GM18517 (cell line): ENCODE data around the gene OXSM.

Experiments used
- ATAC-seq: cut with Tn5 transposase; IDR thresholded peaks from one replicate; pipeline ENCODE4 v1.9.1; 2021; ENCODE audit warnings: mild to moderate bottlenecking, moderate library complexity; ENCODE audit not compliant: unreplicated experiment

OXSM gene

DNA sequence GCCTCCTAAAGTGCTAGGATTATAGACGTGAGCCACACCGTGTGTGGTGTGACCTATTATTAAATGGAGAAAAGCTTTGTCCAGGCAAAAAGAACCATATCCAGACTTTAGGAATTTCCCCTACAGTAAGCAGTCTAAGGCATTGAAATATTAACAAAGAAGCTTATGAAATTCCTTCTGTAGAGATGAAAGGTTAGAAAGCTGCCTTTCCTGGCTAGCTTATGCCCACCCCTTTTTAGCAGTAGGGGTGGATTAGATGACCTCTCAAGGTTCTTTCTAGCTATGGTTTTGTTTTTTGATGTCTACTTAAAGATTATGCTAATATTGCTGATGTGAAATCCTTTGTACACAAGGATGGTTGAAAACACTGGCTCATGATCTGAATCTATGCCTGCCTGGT lies 13.9 kb downstream of the OXSM start:
- ATAC-seq = no peak

DNA sequence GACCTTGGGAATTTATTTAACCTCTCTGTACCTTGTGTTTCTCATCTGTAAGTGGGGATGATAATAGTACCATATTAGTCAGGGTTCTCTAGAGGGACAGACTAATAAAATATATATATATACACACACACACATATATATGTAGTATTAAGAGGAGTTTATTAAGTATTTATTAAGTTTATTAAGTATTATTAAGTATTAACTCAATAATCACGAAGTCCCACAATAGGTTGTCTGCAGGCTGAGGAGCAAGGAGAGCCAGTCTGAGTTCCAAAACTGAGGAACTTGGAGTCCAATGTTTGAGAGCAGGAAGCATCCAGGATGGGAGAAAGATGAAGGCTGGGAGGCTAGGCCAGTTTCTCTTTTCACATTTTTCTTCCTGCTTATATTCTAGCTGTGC lies 14.8 kb downstream of the OXSM start:
- ATAC-seq = no peak

DNA sequence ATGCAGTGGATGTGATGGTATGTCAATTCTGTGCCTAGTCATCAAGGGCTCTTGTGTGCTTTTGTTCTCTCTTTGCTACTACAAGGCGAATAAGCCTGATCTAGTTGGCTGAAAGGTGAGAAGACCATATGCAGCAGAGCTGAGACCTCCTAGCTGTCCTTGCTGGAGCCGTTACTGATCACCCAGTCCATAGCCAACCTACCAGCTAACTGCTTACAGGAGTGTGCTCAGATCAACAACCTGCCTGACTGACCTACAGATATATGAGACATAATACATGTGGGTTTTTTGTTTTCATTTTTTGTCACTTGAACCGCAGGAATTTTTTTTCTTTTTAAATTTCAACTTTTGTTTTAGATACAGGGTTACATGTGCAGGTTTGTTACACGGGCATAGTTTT lies 22.8 kb downstream of the OXSM start:
- ATAC-seq = no peak

DNA sequence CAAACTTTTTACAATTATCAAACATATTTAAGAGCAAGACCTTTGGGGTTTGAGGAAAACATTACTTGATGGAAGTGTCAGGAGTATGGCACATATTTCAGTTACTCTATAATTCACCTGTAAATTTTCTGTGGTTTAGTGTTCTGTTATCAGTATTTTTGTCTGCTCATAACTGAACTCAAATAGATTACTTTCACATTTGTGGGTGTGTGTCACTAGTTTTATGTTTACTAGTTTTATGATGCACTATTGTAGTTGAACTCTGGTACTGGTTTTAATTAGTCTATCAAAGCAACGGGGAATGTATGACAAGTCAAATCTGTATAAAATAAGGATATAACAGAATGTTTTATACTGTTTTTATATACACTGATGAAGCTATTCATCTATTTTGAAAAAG lies 27.2 kb downstream of the OXSM start:
- no peak for ATAC-seq

DNA sequence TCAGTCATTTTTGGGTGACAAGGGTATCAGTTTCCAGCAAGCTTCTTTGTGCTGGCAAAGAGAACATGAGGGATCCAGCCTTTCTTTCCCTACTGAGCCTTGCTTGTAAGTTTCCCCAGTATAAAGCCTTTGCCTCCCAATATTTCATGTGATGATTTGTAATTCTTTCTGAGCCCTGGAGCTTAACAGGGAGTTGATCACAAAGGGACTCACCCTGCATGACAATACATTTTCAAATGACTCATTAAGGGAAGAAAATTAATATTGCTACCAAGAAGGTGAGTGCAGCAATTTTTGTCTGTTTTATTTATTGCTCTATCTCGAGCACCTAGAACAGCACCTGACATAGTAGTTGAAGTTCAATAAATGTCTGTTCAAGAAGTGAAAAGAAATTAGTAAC lies 27.7 kb downstream of the OXSM start:
- no peak for ATAC-seq

DNA sequence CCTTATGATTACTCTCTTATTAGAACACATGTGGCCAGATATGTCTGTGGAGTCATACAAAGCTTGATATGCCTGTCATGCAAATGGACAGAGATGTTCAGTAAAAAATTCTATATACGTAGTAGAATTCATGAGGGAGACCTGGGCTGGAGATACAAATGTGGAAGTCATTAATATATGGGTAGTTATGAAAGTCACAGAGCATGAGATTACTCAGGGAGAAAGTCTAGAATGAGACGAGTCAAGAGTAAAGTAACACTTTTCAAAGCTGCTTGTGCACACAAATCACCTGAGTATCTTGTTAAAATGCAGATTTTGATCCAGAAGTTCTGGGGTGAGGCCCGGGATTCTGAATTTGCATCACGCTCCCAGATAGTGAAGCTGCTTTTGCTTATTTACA lies 28.4 kb downstream of the OXSM start:
- ATAC-seq = no peak

DNA sequence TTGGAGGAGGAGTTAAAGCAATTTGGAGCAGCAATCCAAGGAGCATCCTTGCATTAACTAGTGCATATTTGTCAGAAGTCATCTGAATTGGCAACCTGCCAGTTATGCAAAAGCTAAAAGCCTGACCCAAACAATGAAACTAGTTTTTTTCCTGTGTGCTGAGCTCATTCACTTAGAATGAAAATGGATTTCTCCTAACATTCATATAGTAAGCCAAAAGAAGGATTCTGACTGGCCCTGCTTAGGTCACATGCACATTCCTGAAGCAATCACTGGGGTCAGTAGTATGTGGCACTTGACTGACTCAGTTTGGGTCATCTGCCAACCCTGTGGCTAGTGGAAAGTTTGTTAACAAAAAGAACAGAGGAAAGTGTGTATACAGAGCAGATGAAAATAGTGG lies 30.5 kb downstream of the OXSM start:
- ATAC-seq = no peak

DNA sequence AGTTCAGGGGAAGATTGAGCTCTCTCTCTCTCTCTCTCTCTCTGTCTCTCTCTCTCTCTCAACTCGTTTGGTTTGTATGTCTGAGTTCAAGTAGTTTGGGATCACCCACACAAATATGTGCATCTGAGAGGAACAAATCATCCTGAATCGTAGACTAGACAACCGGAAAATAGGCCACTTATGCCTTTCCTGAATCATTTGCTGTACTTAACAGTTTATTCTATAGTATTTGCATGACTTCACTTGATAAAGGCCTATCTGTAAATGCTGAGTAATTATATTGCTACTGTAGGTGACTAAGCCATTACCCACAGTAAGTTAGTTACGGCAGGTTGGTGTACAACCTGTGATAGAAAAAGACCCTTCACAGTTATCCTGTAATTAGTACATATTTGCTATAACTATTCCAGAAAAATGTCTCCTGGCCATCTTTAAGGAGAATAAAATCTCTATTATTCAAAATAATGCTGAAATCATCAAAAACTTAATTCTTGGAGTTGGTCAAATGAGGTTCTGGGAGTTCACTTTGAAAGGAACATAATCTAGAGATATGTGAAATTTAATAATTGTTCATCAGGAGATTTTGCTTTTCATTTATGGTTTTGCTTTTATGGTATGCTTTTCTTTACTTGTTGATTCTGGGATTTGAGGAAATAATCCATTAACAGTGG lies 31.1 kb downstream of the OXSM start:
- no peak for ATAC-seq

DNA sequence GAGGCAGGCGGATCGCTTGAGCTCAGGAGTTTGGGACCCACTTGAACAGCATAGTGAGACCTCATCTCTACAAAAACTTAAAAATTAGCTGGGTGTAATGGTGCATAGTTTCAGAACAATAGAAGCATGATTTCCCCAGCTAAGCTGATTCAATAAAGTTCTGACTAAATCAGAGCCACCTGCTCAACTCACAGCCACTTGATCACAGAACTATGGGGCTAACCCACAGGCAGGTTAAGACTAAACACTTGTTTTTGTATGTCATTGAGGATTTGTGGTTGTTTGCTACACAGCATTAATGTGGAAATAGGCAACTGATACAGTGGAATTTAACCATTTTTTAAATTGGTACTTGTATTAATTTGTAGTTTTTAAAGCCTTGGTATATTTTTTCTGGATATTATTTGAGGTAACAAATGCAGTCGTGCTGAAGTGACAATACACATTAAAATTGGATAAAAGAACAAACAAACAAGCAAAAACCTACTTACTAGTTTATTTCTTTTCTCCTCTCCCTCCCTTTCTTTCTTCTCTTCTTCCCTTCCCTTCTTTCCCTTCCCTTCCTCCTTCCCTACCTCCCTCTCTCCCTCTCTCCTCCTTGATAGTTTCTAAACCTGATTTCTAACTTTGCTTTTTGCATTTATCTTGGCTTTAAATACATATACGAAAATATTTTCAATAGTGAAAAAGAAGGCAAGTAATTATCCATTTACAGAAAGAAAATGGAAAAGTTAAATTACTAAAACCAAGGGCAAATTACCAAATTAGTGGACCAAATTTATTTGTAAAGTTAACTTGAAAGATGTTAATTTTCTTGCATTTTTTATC lies 32.1 kb downstream of the OXSM start:
- no peak for ATAC-seq

DNA sequence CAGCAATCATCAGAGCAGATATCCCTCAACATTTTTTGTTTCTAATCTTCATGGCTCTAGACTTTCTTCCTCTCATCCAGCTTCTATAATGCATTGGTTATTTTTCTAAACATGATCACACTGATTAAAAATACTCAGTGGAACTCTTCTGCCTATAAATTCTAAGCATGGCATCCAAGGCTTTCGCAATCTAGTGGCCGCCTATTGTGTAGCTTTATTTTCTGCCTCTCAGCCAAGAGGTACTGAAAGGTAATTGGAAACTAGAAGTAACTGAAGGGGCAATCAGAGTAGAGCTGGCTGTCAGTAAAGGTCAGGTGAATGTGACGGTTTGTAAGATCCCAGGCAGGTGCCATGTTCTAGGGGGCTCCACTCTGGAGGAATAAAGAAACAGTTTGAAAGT lies 33.4 kb downstream of the OXSM start:
- no peak for ATAC-seq

DNA sequence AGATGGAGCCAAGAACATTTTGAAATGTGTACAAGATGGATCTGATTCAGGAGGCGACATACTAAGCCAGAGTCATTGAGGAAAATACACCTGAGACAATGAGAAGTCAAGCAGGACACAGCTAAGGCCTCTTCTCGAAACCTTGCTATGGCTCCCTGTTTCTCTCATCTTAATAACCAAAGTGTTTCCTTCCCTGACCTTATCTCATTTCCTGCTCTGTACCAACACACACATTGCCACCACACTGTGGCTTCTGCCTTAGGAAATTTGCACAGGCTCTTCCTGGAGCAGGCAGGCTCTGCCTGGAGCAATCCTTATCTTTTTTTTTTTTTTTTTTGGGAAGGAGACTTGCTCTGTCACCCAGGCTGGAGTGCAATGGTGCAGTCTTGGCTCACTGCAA lies 36.6 kb downstream of the OXSM start:
- no peak for ATAC-seq

DNA sequence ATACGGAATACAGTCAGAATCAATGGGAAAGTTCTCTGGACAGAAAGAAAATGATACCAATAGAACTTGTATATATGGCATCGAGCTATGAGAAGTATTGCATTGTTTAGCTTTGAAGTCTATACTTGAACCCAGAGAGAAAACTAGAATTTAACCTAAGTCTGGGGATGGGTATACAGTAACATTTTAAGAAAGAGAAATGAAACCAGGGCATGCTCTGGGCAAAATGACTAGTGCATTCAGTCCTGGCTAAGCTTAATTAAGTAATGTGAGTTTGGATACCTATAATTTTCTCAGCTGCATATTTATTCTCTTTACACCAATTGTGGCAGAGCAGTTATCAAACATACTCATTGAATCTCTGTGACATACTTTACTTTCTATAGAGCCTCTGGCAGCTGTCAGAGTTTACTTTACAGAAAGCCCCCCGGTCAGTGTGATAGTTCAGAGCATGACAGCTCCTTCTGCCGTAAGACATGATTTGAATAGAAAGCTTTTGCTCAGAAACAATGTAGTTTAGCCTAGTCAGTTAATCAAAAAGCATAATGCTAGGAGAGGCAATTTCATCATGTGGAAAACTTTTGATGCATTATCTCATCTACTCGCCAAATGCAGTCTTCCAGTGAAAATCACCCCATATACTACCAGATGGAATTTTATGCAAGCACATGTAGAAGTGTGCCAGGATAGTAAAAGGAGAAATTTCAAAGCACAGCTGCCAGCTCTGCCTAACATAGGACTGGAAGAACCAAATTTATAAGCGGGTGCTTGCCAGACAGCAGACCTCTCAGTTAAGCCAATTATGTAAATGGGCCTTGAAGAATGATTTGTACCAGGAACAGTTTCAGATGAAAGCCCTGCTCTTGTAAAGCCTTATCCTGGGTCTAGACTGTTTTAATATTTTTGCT lies 40.7 kb downstream of the OXSM start:
- ATAC-seq = no peak

DNA sequence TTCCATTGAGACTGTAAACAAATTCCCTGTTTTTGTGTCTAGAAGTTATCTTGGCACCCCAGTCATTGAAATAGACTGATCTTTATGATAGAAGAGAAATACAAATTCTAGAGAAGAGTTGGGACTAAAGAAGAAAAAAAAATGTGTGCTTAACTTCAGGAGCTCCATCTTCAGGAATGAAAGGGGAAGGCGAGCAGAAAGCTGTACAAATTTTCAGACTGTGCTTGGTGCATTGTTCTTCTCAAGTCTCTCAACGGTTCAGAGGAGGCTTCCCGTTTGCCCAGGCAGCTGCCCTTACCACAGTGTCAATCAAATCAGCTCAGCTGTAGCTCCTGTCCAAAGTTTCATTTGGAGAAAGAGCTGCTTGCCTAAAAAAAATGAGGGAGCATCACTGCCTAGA lies 41.7 kb downstream of the OXSM start:
- no peak for ATAC-seq

DNA sequence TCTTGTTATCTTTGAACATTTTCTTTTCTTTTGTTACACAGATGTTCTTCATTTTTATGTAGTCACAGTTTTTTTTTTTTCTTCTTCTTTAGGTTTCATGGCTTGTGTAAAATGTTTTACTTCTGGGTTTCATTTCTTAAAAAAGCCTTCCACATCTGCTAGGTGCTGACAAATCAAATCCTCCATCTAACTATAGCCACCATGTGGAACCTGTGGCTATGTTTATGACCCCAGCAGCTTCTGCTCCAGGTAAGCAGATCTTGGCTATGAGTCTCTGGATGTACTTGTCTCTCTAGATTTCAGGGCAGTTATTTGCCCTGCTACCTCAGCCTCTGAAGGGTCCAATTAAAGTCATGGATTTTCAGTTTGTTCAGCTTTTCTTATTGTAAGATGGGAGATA lies 44.5 kb downstream of the OXSM start:
- peak; percentile 78 for ATAC-seq

DNA sequence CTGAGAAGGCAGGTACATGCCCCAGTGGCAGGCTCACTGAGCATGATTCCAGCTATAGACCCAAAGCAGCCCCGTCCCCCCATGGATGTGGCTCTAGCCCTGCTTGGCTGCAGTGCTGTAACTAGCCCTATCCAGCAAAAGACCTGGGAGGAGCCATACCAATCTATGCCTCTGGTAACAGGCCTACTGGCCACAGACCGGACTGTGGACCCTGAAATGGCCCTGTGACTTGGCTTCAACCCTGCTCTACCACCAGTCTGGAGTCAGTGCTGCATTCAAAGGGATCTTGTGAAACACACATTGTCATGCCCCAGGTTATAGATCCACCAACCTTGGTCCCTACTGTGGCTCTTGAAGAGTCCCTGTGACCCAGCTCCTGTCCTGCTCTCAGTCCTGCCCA lies 46.7 kb downstream of the OXSM start:
- ATAC-seq = no peak

DNA sequence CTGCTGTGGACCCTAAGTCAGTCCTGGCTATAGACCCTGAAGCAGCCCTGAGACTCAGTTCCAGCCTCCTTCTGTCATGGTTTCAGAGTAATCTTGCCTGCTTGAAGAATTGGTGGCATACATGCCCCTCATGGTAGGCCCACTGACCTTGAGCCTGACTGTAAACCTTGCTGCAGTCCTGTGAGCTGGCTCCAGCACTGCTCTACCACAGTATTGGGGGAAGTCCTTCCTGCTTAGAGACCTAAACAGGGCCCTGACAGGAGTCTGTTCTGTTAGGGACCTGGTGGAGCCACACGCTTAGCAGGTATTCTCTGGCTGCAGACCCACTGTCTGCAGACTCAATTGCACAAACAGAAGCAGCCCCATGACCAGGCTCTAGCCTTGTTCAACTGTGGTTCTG lies 47.1 kb downstream of the OXSM start:
- no peak for ATAC-seq

DNA sequence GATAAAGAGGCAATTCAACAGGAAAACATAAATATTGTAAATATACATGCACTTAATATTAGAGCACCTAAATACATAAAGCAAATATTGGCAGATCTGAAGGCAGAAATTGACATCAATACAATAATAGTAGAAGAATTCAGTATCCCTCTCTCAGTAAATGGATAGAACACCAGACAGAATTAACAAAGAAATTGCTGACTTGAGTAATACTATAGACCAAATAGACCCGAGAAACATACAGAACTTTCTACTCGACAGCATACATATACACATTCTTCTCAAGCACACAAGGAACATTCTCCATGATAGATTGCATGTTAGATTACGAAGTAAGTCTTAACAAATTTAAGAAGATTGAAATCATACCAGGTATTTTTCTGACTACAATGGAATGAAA lies 50.2 kb downstream of the OXSM start:
- ATAC-seq = no peak

DNA sequence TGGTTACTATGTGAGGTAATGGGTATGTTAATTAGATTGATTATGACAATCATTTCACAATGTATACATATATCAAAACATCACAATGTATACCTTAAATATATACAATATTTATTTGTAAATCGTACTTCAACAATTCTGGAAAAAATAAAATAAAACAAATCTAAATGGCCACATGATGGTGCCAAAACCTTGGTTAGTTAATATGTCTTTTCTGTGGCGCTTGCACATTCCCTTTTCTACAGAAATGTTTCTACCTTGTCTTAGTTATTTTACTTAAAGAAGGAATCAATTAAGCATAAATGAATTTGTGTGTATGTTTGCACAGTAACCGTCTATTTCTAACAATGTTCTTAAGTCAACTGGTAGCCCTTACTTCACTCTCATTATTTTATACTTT lies 53.4 kb downstream of the OXSM start:
- no peak for ATAC-seq
